HG02870 (cell line): ENCODE data around the gene AOX1.
"Not testable (repeated sequence)": the region's sequence is repeated elsewhere in the genome, so short reads cannot be mapped to it uniquely, and the experiment has no call there.

Experiments used
- ATAC-seq: cut with Tn5 transposase; IDR thresholded peaks from one replicate; pipeline ENCODE4 v1.9.1; 2021; ENCODE audit warnings: mild to moderate bottlenecking, moderate library complexity; ENCODE audit not compliant: unreplicated experiment

The AOX1 gene

DNA sequence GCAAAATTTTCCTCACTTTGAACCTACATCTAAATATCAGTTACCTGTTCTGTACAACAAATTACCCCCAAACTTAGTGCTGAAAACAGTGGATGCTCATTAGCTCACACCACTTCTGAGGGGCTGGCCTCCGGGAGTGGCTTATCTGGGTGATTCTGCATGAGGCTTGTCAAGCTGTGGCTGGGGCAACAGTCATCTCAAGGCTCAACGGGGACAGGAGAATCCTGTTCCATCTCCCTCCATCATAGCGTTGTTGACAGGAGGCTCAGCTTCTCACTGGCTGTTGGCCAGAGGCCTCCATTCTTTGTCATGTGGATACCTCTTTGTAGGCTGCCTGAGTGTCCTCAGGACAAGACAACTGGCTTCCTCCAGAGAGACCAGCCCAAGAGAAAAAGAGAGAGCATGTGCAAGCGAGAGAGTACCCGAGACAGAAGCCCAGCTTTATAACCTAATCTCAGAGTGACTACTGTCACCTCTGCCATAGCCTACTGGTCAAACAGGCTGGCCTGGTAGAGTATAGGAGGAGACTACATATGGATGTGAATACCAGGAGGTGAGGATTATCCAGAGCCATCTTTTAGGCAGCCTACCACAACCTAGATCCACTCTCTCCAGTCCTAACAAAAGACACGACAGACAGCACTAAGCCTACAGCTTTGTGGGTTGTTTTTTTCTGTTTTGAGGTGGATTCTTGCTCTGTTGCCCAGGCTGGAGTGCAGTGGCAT is 79.1 kb downstream of the AOX1 start:
- no peak for ATAC-seq

- ATAC-seq = no peak
These were observed 80.0 kb downstream of the AOX1 start for GRCh38 chr2:200665626-200666453.

- no peak for ATAC-seq
These were observed 81.6 kb downstream of the AOX1 start for GRCh38 chr2:200667413-200667812.

DNA sequence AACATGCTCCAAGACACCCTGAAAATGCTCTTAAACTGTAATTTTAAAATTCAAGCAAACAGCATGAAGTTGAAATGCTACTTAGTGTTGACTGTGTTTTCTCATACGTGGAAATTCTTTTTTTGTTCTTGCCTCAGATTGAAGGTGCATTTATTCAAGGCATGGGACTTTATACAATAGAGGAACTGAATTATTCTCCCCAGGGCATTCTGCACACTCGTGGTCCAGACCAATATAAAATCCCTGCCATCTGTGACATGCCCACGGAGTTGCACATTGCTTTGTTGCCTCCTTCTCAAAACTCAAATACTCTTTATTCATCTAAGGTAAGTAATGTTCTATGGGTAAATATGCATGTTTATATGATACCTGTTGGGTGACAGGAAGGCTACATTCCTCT is 82.7 kb downstream of the AOX1 start:
- no peak for ATAC-seq

GRCh38 chr2:200669308-200669707 is 83.5 kb downstream of the AOX1 start:
- ATAC-seq = no peak

GRCh38 chr2:200670313-200670712 is 84.5 kb downstream of the AOX1 start:
- ATAC-seq = no peak

DNA sequence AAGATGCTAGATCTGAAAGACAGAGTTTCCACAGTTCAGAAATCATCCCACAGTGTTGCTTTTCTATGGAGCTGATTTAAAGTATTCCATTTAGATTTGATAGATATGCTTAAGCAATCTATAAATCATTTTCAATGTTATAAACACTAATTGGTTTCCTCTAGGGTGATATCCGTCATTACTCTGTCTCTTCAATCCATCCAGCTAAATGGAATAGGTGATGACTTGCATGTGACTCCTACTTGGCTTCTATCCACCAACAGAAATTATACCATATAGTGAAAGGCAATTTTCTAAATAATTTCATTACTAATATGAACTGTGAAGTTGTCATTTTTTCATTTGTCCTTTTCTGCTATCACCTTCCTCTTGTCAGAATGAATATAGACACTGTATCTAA is 84.9 kb downstream of the AOX1 start:
- no peak for ATAC-seq

DNA sequence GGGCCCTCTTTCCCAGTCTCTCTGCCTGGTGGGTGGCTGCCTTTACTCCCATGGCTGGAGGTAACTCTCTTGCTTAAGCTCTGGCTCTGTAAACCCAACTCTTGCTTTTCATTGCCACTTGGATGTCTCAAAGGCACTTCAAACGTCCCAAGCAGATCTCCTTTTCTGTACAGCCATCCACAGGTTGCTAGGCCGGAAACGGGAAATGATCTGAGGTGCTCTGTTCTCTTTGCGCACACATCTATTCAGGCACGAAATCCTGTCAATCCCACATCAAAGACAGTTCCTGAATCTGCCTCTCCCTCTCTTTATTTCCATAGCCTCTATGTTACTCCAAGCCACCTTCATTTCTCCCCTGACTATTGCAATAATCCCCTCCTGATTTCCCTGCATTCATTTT is 87.4 kb downstream of the AOX1 start:
- ATAC-seq = no peak

DNA sequence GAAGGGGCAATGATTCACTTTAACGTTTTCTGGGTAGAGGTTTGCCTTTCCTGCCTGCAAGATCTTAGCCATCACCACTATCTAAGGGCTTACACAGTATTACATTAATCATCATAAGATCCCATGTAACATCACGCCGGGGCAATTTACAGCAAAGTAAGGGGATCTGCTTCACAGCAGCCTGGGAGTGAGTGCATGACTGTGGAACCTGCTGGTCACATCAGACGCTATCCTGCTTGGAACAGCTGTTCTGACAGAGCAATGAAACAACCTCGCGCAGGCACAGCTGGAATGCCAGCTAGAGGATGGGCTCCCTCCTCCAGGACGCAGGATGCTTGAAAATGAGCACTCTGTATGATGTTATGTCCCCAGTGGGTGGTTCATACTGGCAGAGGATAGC is 89.0 kb downstream of the AOX1 start:
- no peak for ATAC-seq

GRCh38 chr2:200677171-200677570 is 91.4 kb downstream of the AOX1 start:
- no peak for ATAC-seq

GRCh38 chr2:200677721-200678532 is 92.1 kb downstream of the AOX1 start:
- ATAC-seq = no peak

- no peak for ATAC-seq
These were observed 93.3 kb downstream of the AOX1 start for GRCh38 chr2:200679127-200679526.

DNA sequence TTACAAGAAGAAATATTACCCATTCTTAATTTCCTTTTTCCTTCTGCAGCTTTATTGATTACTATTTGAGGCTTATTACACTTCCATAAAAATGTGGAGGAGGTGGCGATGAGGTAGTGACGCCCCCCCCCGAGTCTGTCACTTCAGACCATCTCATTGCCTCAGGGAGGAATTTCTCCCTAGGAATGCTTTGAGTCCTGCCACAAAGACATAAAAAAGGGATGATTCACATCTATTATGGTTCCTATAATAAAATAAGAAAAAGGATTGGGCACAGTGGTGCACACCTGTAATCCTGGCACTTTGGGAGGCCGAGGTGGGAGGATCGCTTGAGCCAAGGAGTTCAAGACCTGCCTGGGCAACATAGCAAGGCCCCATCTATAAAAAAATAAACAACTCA is 93.7 kb downstream of the AOX1 start:
- no peak for ATAC-seq

GRCh38 chr2:200681697-200682096 is 95.9 kb downstream of the AOX1 start:
- ATAC-seq = no peak

- not testable (repeated sequence) for ATAC-seq
These were observed 96.6 kb downstream of the AOX1 start for GRCh38 chr2:200682407-200682806.

GRCh38 chr2:200687922-200688920 is 102.4 kb downstream of the AOX1 start:
- ATAC-seq = no peak

DNA sequence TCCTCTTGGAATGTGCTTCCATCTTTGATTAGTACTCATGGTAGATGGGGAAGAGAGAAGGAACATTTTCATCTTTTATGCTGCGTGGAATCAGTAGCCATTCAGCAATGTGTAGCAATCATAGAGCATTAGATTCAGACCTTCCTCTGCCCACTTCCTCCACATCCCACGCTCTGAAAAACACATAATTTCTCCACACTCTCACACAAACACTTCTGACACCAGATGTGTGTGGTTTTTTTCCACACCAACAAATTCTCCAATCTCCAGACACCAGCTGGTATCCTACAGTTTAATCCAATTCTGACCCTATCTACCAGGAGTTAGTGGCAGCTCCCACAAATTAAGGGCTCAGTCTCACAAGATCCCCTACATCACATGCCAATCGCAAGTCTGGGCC is 103.3 kb downstream of the AOX1 start:
- ATAC-seq = no peak

DNA sequence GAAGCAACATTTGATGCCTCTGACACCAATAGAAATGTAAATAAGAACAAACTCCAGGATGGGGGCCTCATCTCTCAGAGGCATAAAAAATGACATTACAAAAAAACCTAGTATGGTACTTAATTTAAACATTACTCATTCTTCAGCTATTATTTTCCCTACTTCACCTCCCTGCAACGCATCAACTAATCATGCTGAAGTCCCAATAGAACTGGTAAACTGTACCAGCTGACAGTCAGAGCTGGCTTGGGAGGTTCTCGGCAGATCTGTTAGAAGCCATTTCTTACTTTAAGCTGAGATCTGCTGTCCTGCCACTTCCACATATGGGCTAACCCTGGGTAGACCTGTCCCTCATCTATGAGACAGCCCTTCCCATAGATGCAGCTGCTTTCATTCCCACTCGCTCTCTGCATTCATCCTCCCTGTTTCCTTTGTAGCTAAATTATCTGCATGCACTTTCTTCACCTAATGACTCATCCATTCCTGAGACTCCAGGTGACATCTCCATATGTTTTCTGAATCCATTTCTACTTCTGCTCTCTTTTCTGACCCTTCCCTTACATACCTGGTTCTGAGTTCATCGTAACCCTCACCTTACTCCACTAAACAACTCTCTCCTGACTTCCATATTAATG is 108.1 kb downstream of the AOX1 start:
- no peak for ATAC-seq

DNA sequence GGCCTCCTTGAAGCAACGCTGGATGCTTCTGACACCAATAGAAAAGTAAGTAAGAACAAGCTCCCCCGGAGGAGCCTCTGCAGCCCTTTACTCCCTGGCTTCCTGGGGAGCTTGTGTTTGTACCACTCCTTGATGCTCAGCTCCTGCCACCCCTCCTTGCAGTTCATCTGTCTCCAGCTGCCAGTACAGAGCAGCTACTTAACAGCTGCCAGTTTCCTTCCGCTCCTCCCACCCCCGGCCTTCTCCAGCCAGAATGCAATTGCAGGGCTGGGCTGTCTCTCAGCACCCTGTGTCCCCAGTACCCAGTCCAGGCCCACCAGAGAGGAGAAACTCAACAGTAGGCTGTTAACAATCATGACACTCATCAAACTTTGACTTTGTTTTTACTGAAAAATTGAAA is 109.4 kb downstream of the AOX1 start:
- ATAC-seq = no peak

DNA sequence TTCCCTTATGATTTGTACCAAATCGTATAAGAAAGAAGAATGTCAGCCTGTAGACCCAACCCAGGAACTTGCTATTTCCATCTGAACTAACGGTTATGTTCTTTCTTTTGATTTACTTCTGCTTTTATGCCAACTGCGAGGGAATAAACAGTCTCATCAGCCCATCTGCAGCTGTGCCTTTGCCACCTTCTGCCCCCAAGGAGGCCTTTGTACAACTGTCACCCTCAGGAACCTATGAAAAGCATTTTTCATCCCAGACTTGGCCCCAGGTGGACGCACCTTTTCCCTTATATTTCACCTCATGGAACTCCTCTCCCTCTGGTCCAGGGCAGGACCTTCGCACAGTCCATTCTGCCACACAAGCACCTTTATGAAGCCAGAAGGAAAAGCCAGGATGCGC is 109.8 kb downstream of the AOX1 start:
- no peak for ATAC-seq
